ENCODE measurements around the gene ELFN2.

DNA sequence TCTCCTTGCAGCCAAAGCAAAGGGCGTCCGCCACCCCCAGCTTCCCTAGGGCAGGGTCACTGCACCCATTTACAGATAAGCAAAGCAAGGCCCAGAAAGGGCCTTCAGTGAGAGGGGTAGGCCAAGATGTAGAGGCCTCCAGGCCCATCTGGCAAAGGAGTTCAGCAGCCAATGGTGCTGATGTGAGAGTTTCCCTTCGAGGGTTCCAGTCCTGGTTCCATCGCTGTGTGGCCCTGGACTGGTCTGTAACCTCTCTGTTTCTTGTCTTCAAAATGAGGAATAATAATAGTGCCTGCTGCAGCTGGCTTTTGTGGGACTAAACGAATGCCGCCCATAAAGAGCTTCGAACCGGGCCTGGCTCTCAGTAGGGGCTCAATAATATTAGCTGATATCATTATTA is 4.0 kb downstream of the ELFN2 start:
- TF ChIP-seq POLR2AphosphoS5 (IDR thresholded peaks at IDR 0.05) (no peak), POLR2A (IDR thresholded peaks at IDR 0.05) (no peak)

All from breast epithelium (tissue), 3 donors.